Measurements from ENCODE around the gene CLASP2. TPM values are rescaled to one million over a fixed set of nuclear protein-coding genes. Genes with fewer than 3 reads are reported as not detected.
A peak's percentile ranks its signal among the peaks of the same experiment; 100 is the strongest.

The CLASP2 gene
- total and polyA plus RNA-seq, 8 donors: 8.5 to 33.5 (median 21.3) TPM

GRCh38 chr3:33637482-33637881 is 80.6 kb downstream of the CLASP2 start:
- WGBS, 2 donors: 58 to 63% methylated on average over 5 of the region's 5 CpGs
- no peaks in the 10 kb centered on the region for H3K36me3 ChIP-seq
- H3K4me1 ChIP-seq: peaks cover 0 to 5% (median 3%) of the 10 kb centered on the region in 3 donors
- TF ChIP-seq CTCF (IDR thresholded peaks at IDR 0.05): no peak
- no peak for ATAC-seq
- H3K27me3 ChIP-seq: no peaks in the 10 kb centered on the region
- no peak for FAIRE-seq
- H3K9me3 ChIP-seq: no peaks in the 10 kb centered on the region
- intact Hi-C loops (cut with DNase I): no loop called here
- DNase-seq: no peak
- no peak overlapping the region for H3K4me3 ChIP-seq
- H3K27ac ChIP-seq: no peak overlapping the region

GRCh38 chr3:33636125-33636850 is 81.8 kb downstream of the CLASP2 start:
- Histone ChIP-seq H3K27ac (no peak overlapping the region), H3K4me1 (peaks cover 0 to 5% (median 3%) of the 10 kb centered on the region in 3 donors), H3K4me3 (no peak overlapping the region), H3K27me3 (no peaks in the 10 kb centered on the region), H3K36me3 (peaks cover 0 to under 1% (median 0%) of the 10 kb centered on the region in 3 donors), H3K9me3 (no peaks in the 10 kb centered on the region)
- ATAC-seq: peak in 3 of 4 donors; percentile 63 to 80 (median 79)
- WGBS, 2 donors: 32 to 37% methylated on average over 6 of the region's 6 CpGs
- no peak for DNase-seq
- intact Hi-C loops (cut with DNase I): no loop called here
- peak; percentile 90 for FAIRE-seq
- peak in 3 of 4 donors; percentile 29 to 51 (median 47) for TF ChIP-seq CTCF (IDR thresholded peaks at IDR 0.05)

GRCh38 chr3:33634262-33634661 is 83.8 kb downstream of the CLASP2 start:
- H3K27ac ChIP-seq: no peak overlapping the region
- no peak for TF ChIP-seq CTCF (IDR thresholded peaks at IDR 0.05)
- H3K9me3 ChIP-seq: no peaks in the 10 kb centered on the region
- FAIRE-seq (no peak), ATAC-seq (no peak), DNase-seq (no peak)
- peaks cover 0 to 5% (median 0%) of the 10 kb centered on the region in 3 donors for H3K36me3 ChIP-seq
- intact Hi-C loops (cut with DNase I): loop anchor here in 1 of 3 donors (5.0 kb wide), 1 partner anchor 153 kb away; no protein-coding TSS in a partner anchor
- no peaks in the 10 kb centered on the region for H3K27me3 ChIP-seq
- H3K4me1 ChIP-seq: peaks cover 0 to 5% (median 3%) of the 10 kb centered on the region in 3 donors
- WGBS, 2 donors: 57 to 64% methylated on average over 3 of the region's 3 CpGs
- H3K4me3 ChIP-seq: no peak overlapping the region

GRCh38 chr3:33629219-33629618 is 88.8 kb downstream of the CLASP2 start:
- H3K27me3 ChIP-seq: no peaks in the 10 kb centered on the region
- no peak for DNase-seq
- no peak for TF ChIP-seq CTCF (IDR thresholded peaks at IDR 0.05)
- FAIRE-seq: no peak
- intact Hi-C loops (cut with DNase I): no loop called here
- no peak overlapping the region for H3K27ac ChIP-seq
- no peak overlapping the region for H3K4me3 ChIP-seq
- H3K9me3 ChIP-seq: no peaks in the 10 kb centered on the region
- ATAC-seq: no peak
- H3K4me1 ChIP-seq: no peaks in the 10 kb centered on the region
- 32 to 33% methylated on average over 1 of the region's 1 CpG for WGBS, 2 donors
- peaks cover 0 to 5% (median 0%) of the 10 kb centered on the region in 3 donors for H3K36me3 ChIP-seq

GRCh38 chr3:33624756-33625155 is 93.3 kb downstream of the CLASP2 start:
- no peak for TF ChIP-seq CTCF (IDR thresholded peaks at IDR 0.05)
- Histone ChIP-seq H3K36me3 (no peaks in the 10 kb centered on the region), H3K4me3 (no peak overlapping the region), H3K9me3 (no peaks in the 10 kb centered on the region), H3K27ac (no peak overlapping the region), H3K4me1 (no peaks in the 10 kb centered on the region), H3K27me3 (no peaks in the 10 kb centered on the region)
- intact Hi-C loops (cut with DNase I): no loop called here
- no peak for ATAC-seq
- no peak for DNase-seq
- no peak for FAIRE-seq

Data from pancreas (tissue), 10 donors.